GM21723 (cell line): ENCODE results near the gene NLGN4Y.
"Not testable (repeated sequence)": the region's sequence is repeated elsewhere in the genome, so short reads cannot be mapped to it uniquely, and the experiment has no call there.

Experiments
- ATAC-seq: cut with Tn5 transposase; IDR thresholded peaks from one replicate; pipeline ENCODE4 v1.9.1; 2021; ENCODE audit warnings: mild to moderate bottlenecking, moderate library complexity; ENCODE audit not compliant: unreplicated experiment

NLGN4Y gene

DNA sequence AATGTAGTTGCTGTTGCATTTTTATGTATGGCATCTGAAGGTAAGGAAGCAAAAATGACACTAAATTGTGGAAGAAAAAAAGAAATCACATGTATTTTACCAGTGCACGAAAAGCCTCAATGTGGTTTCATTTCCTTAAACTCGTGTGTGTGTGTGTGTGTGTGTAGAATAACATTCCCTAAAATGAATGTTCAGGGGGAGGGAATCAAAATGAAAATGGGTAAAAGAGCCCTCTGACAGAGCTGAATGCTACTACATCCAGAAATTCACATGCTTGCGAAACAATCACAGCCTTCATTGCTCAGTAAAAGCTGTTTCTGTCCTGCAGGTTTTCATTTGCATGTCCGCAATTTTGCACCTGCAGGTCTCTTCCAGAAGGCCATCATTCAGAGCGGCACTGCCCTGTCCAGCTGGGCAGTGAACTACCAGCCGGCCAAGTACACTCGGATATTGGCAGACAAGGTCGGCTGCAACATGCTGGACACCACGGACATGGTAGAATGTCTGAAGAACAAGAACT, 305.1 kb downstream of the NLGN4Y start:
- no peak for ATAC-seq

DNA sequence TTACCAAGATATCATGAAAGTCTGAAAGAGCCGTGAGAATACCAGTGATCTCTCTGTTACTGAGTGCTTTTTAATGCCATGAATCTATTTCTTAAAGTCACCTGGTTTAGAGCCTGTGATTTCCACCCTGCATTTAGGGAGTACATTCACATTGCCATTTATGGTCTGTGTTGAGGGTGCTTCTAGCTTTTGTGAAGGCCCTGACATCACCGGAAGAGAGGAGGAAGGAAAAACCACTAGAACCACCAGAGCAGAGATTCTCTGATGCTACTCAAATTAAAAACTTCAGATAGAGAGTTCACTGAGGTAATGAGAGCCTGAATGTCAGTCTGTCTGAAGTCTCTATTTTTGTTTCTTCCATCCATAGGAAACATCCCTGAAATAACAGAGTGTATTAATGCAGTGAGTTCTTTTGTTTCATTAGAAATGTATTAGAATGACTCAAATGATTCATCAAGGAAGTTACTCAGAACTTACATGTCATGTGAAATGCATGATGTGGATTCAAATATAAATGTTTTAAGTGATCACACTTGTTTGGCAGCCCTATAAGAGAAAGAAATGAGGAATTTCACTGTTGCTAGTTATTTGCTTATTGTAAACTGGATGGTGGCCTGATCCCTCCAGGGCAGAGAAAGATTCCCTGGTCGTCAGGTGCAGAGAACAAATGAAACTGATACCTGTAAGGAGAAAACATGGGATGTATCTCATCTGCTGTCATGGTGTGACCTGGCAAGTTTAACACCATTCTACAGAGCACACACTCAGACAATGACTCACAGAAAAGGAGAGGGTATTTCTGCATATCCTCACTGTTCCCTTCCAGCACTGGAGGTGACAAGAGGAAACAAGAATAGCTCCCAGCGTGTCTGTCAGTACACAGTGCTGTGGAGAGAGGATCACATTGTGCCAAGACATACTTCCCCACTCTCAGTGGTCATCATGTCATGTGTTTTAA, 310.1 kb downstream of the NLGN4Y start:
- no peak for ATAC-seq

DNA sequence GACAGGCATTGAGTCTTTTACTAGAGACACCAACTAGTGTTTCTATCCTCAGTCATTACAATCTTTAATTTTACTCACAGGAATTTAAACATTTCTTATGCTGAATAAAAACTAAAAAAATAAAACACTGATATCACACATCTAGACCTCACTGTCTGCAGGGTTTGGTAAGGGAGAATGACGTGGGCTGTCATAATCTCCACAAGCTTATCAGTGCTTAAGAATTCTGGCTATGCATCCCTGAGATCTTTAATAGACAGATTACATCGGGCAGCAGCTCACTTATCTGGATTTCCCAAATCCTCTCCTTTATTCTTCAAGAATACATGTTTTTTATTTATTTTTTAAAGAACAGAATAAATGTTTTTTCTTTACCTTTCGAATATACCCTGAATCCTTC, 313.1 kb downstream of the NLGN4Y start:
- ATAC-seq = no peak

DNA sequence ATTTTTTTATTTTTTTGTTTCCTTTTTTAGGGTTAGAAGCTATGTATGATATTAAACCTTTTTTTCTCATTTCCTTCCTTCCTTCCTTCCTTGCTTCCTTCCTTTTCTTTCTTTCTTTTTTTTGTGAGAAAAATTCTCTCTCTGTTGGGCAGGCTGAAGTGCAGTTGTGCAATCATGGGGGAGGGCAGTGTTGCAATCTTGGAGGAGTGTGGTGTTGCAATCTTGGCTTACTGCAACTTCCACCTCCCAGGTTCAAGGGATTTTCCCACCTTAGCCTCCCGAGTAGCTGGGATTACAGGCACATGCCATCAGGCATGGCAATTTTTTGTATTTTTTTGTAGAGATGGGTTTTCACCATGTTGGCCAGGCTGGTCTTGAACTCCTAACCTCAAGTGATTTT, 326.4 kb downstream of the NLGN4Y start:
- ATAC-seq = no peak

DNA sequence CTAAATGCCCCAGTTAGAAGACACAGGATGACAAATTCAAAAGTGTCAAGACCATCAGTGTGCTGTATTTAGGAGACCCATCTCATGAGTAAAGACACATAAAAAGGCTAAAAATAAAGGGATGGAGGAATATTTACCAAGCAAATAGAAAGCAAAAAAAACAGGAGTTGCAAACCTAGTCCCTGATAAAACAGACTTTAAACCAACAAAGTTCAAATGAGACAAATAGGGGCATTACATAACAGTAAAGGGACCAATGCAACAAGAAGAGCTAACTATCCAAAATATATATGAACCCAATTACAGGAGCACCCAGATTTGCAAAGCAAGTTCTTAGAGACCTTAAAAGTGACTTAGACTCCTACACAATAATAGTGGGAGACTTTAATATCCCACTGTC, 336.1 kb downstream of the NLGN4Y start:
- ATAC-seq = no peak

DNA sequence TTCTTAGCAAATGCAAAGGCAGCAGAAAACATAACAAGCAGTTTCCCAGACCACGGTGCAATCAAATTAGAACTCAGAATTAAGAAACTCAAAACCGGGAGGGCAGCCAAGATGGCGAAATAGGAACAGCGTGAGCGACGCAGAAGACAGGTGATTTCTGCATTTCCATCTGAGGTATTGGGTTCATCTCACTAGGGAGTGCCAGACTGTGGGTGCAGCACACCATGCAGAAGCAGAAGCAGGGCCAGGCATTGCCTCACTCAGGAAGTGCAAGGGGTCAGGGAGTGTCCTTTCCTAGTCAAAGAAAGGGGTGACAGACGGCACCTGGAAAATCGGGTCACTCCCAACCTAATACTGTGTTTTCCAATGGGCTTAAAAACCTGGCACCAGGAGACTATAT, 336.7 kb downstream of the NLGN4Y start:
- ATAC-seq = not testable (repeated sequence)

DNA sequence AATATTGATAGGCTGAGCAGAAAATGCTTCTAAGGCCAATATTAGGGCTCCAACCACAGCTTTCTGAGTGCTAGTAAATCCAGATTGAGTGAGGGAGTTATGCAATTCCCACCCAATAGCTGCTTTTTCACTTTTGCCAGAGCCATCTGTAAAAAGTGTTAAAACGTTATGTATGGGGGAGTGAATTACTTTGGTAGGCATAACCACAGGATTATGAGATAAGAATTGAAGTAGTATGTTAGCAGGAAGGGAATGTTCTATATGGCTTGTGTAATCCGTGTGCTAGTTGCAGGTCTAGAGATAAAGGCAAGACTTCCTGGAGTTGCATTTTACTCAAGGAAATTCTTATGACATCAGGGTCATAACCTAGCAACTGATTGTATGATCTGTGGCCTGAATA, 347.6 kb downstream of the NLGN4Y start:
- ATAC-seq = no peak
